ENCODE data around the gene ADPRM.

The ADPRM gene

GRCh38 chr17:10742431-10742830, 45.0 kb downstream of the ADPRM start:
- DNase-seq = no peak

DNA sequence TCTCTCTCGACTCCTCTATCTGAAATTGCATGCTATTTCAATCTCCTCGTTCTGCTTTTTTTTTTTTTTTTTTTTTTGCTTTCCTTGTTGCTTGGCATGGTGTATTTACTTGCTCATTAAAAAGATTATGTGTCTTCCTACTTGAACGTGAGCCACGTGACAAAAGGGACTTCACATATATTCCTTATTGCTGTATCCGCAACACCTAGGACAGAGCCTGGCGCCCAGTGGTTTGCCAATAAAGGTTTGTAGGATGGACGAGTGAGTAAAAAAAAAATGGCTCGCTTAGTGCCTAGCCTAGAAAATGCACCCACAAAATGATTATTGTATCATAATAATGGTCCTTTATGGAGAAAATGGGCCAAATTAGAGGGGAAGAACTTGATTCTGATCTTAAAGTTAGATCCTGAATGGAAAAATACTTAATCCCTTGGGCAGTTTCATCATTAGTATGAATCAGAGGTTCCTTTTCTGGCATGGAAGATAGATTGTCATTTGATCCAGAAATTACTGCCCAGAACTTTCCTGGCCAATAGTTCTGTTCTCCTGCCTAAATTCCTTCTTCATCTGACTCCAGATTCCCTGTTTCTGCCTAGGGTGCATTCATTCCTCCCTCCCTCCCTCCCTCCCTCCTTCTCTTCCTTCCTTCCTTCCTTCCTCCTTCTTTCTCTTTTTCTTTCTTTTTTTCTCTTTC, 46.1 kb downstream of the ADPRM start:
- no peak for DNase-seq

DNA sequence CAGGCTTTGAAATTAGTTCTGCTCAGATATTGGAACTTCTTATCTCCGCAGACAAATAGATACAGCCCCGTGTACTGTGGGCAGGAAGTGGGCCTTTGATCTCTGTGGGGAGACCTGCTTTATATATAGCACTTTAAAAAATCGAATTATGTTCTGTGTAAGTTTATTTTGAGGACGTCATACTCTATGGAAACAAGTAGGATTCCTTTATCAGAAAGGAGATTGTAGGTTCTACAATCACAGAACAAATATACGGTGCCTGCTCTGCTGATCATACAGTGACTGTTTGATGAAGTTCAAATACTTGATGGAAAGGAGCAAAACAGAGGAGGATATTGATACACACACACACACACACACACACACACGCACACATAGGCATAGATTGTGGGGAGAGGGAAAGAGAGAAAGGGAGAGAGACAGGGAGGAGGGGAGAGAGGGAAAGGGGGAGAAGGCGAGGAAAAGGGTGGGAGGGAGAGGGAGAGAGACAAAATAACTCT, 47.2 kb downstream of the ADPRM start:
- no peak for DNase-seq

DNA sequence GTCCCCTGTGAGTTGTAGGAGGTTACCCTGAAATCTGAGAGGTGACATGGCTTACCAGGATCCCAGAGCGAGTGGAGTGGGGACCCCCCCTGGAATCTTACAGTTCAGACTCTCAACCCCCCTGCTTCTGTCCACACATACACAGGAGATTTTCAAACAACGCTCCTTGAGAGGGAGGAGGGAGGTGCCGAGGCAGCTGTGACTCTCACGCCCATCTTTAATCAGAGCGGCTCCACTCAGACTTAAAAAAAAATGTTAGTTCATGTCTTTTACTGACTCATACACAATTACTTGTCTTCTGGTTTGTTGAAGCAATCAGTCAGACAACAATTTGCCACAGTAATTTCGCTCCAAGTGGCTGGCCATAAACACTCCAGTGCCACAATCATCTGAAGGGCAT, 47.8 kb downstream of the ADPRM start:
- DNase-seq = no peak

- no peak for DNase-seq
Observed at GRCh38 chr17:10748531-10749181, 51.3 kb downstream of the ADPRM start.

GRCh38 chr17:10750210-10750609, 52.8 kb downstream of the ADPRM start:
- DNase-seq = no peak

DNA sequence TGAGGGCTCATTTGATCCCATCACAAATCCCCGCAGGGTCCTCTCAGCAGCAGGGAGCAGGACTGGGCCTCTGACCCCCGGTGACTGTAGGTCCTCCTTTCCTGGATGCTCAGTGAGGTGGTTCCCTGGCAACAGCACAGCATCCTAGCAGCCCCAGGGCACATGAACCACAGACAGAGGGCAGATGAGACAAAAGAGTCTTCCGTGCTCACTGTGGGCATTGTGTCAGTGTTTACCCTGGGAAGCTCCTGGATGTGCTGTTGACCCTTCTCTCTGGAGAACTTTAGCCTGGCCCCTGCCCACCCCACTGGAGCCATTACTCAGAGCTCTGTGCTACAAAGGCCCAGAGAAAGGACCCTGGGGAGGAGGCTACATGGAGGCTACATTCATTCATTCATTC, 54.2 kb downstream of the ADPRM start:
- no peak for DNase-seq

- DNase-seq = no peak
Observed at GRCh38 chr17:10752696-10753095, 55.3 kb downstream of the ADPRM start.

GRCh38 chr17:10754109-10754508, 56.7 kb downstream of the ADPRM start:
- peak; percentile 26 for DNase-seq

DNA sequence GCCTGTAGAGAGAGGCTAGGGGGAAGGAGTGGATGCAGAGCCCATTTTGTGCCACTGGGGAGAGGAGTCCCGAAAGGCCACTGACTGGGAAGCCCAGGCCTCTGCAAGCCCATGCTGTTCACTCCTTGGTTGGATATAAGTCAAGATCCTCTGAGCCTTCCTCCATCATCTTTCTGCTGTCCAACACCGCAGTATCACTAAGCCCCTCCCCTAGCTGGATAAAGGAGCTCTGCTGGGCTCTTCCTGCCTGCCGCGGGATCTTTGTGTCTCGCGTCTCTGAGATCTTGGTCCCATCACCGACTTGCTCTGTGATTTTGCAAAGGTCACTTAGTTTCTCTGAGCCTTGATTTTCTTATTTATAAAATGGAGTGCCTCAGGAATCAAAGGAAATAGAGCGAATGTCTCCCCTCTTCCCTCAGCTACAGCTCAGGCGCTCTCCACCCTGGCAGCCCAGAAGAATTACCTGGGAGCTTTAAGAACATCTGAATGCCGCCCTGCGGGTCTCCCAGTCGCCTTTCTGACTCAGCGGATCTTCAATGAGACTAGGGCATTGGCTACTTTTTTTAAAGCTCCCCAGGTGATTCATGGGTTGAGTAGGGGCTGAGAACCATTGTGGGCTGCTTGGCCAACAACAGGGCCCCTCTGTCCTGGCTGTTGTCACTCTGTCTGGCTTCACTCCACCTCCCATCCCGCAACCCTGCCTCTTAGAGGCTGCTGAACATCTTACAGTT, 57.6 kb downstream of the ADPRM start:
- DNase-seq = no peak

DNA sequence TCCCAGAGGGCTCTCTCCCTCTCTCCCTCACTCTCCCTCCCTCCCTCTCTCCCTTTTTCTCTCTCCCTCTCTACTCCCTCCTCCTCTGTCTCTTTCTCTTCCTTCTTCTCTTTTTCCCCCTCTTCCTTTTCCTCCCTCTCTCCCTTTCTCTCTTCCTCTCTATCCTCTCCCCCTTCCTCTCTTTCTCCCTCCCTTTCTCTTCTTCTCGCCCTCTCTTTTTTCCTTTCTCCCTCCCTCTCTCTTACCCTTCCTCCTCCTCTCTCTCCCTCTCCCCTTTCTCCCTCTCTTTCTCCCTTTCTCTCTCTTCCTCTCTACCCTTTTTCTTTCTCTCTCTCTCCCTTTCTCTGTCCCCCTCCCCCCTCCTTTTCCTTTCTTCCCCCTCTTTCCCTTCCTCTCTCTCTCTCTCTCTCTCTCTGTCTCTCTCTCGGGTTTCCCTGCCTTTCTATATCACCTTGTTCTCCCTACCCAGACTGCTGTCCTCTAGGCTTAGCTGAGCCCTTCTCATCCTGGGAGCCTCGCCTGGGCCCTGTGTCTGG, 58.3 kb downstream of the ADPRM start:
- no peak for DNase-seq

DNA sequence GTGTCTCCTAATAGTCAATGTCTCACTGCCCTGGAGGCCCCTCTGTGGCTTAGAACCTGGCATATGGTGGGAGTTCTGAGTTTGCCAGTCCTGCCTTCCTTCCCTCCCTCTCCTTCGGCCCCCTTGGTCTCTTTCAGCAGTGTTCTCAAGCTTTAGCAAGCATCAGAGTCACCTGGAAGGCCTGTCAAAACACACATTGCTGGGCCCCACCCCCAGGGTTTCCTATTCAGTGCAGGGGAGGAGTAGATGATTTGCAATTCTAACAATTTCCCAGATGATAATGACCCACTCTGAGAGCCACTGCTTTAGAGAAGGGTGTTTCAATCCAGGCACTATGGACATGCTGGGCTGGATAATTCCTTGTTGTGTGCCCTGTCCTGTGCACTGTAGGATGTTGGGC, 58.8 kb downstream of the ADPRM start:
- DNase-seq = no peak

DNA sequence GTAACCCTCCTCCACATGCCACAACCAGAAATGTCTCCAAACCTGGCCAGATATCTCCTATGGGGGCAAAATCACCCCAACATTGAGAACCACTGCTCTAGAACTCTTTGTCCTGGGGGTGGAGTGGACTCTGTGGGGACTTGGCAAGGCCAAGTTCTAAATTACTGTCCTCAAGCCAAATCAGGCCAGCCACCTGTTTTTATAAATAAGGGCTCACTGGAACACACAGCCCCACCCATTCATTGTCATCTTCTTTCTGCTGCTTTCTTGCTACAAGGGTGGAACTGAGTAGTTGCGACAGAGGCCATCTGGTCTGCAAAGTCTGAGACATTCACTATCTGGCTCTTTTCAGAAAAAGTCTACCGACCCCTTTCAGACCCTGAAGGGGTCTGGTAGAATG, 59.2 kb downstream of the ADPRM start:
- DNase-seq = no peak

- no peak for DNase-seq
Observed at GRCh38 chr17:10757067-10757466, 59.7 kb downstream of the ADPRM start.

GRCh38 chr17:10757647-10758046, 60.3 kb downstream of the ADPRM start:
- DNase-seq = no peak

DNA sequence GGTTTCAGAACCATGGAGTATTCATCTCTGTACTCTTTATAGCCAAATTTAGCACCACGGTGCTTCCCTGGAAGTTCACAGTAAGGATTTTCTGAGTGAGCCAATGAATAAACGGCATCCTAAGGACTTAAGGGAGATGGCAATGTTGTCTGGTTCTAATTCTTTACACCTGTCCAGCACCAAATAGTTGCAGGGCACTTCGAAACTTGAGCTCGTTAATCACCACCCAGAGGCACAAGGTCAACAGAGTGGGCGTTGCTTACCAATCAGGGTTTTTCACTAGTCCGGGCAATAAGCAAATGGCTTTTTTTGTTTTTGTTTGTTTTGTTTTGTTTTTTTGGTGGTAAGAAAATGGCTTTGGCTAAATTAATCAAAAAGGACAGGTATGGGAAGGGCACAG, 60.7 kb downstream of the ADPRM start:
- DNase-seq = no peak

Data from stimulated activated CD4-positive, alpha-beta T cell treated with anti-CD3 and anti-CD28 coated beads, Interleukin-4, amount 100 ng/mL, for 1 hour (primary cell).